22Rv1 (cell line): ENCODE results near the gene LGALS7B.

Experiments
- ZFX ChIP-seq: fragments of 450-650 bp; IDR thresholded peaks from 2 replicates; pipeline ENCODE4 v1.6.1; 2017; ENCODE audit warnings: antibody characterized with exemption, borderline replicate concordance
- TF ChIP-seq, protein P1 (sequence below): fragments of 450-650 bp; IDR thresholded peaks from 2 replicates; pipeline ENCODE4 v1.5.1; 2017; ENCODE audit warnings: mild to moderate bottlenecking

DNA sequence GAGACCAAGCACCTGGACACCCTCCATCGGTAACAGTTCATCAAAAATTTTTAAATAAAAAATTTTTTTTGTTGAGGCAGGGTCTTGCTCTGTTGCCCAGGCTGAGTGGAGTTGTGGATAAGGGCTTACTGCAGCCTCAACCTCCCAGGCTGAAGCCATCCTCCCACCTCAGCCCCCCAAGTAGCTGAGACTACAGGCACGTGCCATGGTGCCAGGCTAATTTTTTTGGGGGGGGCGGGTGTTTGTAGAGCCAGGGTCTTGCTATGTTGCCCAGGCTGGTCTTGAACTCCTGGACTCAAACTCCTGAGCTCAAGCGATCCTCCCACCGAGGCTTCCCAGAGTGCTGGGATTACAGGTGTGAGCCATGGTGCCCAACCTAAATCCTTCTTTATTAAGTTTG, 4.7 kb downstream of the LGALS7B start:
- TF ChIP-seq, protein P1, sequence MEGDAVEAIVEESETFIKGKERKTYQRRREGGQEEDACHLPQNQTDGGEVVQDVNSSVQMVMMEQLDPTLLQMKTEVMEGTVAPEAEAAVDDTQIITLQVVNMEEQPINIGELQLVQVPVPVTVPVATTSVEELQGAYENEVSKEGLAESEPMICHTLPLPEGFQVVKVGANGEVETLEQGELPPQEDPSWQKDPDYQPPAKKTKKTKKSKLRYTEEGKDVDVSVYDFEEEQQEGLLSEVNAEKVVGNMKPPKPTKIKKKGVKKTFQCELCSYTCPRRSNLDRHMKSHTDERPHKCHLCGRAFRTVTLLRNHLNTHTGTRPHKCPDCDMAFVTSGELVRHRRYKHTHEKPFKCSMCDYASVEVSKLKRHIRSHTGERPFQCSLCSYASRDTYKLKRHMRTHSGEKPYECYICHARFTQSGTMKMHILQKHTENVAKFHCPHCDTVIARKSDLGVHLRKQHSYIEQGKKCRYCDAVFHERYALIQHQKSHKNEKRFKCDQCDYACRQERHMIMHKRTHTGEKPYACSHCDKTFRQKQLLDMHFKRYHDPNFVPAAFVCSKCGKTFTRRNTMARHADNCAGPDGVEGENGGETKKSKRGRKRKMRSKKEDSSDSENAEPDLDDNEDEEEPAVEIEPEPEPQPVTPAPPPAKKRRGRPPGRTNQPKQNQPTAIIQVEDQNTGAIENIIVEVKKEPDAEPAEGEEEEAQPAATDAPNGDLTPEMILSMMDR, result no peak
- TF ChIP-seq ZFX, result no peak
